K562 (cell line): ENCODE results near the gene NEURL1.

Source experiments
- EZH2 ChIP-seq: IDR thresholded peaks from 2 replicates; pipeline ENCODE4 v1.6.1; 2012; ENCODE audit warnings: low read depth, mild to moderate bottlenecking, inconsistent platforms, low read length, borderline replicate concordance
- HDAC1 ChIP-seq, 2 experiments: fragments of 450-650 bp; IDR thresholded peaks; 2 replicates each; pipeline ENCODE4 v1.6.1; 2016 to 2017; ENCODE audit warnings: inconsistent platforms in 1 of 2, mild to moderate bottlenecking in 1 of 2, moderate library complexity in 1 of 2
- NFATC3 ChIP-seq: fragments of 450-650 bp; IDR thresholded peaks from 2 replicates; pipeline ENCODE4 v1.6.1; 2017; ENCODE audit warnings: mild to moderate bottlenecking
- NR2C2 ChIP-seq, 2 experiments: fragments of 200-800 bp in 1 of 2; sonication (Bioruptor generic) in 1 of 2; sonication (generic) in 1 of 2; formaldehyde crosslinking in 1 of 2; IDR thresholded peaks; 2 replicates each; pipeline versions ENCODE4 v1.6.1 to v1.8.0; 2016 to 2022; ENCODE audit warnings: mild to moderate bottlenecking in 1 of 2, missing compliant biosample characterization in 1 of 2, missing genetic modification characterization in 1 of 2, missing genetic modification reagents in 1 of 2
- THRAP3 ChIP-seq: fragments of 450-650 bp; IDR thresholded peaks from 2 replicates; pipeline ENCODE4 v1.6.1; 2016; ENCODE audit warnings: mild to moderate bottlenecking, inconsistent platforms, borderline replicate concordance
- ZNF24 ChIP-seq: fragments of 450-650 bp; IDR thresholded peaks from 2 replicates; pipeline ENCODE4 v1.6.1; 2016
- ZNF311 ChIP-seq: fragments of 250-450 bp; sonication (Bioruptor Pico); IDR thresholded peaks from 2 replicates; pipeline ENCODE4 v1.4.0; 2020; ENCODE audit warnings: mild to moderate bottlenecking, moderate library complexity
- TF ChIP-seq, protein P1 (sequence below): sonication (generic); formaldehyde crosslinking; IDR thresholded peaks from 2 replicates; pipeline ENCODE4 v1.8.1; 2023; ENCODE audit warnings: mild to moderate bottlenecking, missing genetic modification reagents, moderate library complexity
- TF ChIP-seq, protein P2 (sequence below), 3 experiments: IDR thresholded peaks in 2 of 3; conservative IDR thresholded peaks in 1 of 3; 2 replicates each; pipeline ENCODE4 v1.5.1; 2011 to 2012; ENCODE audit warnings: low read length in 3 of 3, mild to moderate bottlenecking in 3 of 3, control low read depth in 2 of 3, improper control_type of control experiment in 1 of 3, inconsistent platforms in 1 of 3, low read depth in 1 of 3, mixed read lengths in 1 of 3, moderate library complexity in 1 of 3; ENCODE audit not compliant: insufficient read depth in 2 of 3
- TF ChIP-seq, protein P3 (sequence below): sonication (generic); formaldehyde crosslinking; IDR thresholded peaks from 2 replicates; pipeline ENCODE4 v1.5.0; 2020; ENCODE audit warnings: missing genetic modification reagents
- TF ChIP-seq, protein P4 (sequence below), 2 experiments: fragments of 450-650 bp in 1 of 2; sonication (generic) in 1 of 2; formaldehyde crosslinking in 1 of 2; IDR thresholded peaks; 2 replicates each; pipeline versions ENCODE4 v1.7.1 to v1.9.0; 2016 to 2022; ENCODE audit warnings: inconsistent platforms in 1 of 2, mild to moderate bottlenecking in 1 of 2, missing genetic modification reagents in 1 of 2
- TF ChIP-seq, protein P5 (sequence below): sonication (generic); formaldehyde crosslinking; IDR thresholded peaks from 2 replicates; pipeline ENCODE4 v1.8.0; 2023; ENCODE audit warnings: mild to moderate bottlenecking, missing genetic modification reagents
- TF ChIP-seq, protein P6 (sequence below): sonication (generic); formaldehyde crosslinking; IDR thresholded peaks from 2 replicates; pipeline ENCODE4 v1.8.1; 2023; ENCODE audit warnings: mild to moderate bottlenecking, missing genetic modification reagents

DNA sequence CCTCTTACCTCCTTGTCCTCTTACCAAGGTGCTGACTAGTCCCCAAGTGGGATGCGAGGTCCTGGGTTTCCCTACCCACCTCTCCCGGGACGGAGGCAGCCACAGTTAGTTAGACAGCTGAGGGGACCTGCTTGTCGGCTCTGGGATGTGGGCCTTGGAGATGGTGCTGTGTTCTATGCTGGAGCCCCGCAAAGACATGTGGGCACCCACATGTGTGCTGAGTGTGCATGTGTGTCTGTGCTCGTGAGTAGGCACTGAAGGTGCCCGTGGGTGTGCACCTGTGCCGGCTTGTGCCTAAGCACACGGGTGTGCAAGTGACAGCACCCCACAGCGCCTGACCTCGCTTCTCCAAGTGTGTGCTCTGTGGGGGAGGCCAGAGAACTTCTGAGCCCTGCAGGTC, 62.2 kb downstream of the NEURL1 start:
- TF ChIP-seq, protein P1, sequence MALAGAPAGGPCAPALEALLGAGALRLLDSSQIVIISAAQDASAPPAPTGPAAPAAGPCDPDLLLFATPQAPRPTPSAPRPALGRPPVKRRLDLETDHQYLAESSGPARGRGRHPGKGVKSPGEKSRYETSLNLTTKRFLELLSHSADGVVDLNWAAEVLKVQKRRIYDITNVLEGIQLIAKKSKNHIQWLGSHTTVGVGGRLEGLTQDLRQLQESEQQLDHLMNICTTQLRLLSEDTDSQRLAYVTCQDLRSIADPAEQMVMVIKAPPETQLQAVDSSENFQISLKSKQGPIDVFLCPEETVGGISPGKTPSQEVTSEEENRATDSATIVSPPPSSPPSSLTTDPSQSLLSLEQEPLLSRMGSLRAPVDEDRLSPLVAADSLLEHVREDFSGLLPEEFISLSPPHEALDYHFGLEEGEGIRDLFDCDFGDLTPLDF (CRISPR knock-in tag) = no peak
- TF ChIP-seq, protein P2, sequence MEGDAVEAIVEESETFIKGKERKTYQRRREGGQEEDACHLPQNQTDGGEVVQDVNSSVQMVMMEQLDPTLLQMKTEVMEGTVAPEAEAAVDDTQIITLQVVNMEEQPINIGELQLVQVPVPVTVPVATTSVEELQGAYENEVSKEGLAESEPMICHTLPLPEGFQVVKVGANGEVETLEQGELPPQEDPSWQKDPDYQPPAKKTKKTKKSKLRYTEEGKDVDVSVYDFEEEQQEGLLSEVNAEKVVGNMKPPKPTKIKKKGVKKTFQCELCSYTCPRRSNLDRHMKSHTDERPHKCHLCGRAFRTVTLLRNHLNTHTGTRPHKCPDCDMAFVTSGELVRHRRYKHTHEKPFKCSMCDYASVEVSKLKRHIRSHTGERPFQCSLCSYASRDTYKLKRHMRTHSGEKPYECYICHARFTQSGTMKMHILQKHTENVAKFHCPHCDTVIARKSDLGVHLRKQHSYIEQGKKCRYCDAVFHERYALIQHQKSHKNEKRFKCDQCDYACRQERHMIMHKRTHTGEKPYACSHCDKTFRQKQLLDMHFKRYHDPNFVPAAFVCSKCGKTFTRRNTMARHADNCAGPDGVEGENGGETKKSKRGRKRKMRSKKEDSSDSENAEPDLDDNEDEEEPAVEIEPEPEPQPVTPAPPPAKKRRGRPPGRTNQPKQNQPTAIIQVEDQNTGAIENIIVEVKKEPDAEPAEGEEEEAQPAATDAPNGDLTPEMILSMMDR (IDR thresholded peaks at IDR 0.05 in 2 of 3, conservative IDR thresholded peaks at IDR 0.05 in 1 of 3; ENCODE audit: insufficient read depth in 2 of 3, low read depth in 1 of 3, low read length in 3 of 3) = no peak
- TF ChIP-seq, protein P3, sequence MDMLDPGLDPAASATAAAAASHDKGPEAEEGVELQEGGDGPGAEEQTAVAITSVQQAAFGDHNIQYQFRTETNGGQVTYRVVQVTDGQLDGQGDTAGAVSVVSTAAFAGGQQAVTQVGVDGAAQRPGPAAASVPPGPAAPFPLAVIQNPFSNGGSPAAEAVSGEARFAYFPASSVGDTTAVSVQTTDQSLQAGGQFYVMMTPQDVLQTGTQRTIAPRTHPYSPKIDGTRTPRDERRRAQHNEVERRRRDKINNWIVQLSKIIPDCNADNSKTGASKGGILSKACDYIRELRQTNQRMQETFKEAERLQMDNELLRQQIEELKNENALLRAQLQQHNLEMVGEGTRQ = no peak
- TF ChIP-seq THRAP3 (no peak), NR2C2 (CRISPR knock-in tag; IDR thresholded peaks at IDR 0.05) (no peak), NR2C2 (tag; IDR thresholded peaks at IDR 0.05) (no peak), ZNF24 (no peak), EZH2 (no peak), NFATC3 (no peak), HDAC1 (IDR thresholded peaks at IDR 0.05) (no peak), ZNF311 (CRISPR knock-in tag) (no peak)
- TF ChIP-seq, protein P4, sequence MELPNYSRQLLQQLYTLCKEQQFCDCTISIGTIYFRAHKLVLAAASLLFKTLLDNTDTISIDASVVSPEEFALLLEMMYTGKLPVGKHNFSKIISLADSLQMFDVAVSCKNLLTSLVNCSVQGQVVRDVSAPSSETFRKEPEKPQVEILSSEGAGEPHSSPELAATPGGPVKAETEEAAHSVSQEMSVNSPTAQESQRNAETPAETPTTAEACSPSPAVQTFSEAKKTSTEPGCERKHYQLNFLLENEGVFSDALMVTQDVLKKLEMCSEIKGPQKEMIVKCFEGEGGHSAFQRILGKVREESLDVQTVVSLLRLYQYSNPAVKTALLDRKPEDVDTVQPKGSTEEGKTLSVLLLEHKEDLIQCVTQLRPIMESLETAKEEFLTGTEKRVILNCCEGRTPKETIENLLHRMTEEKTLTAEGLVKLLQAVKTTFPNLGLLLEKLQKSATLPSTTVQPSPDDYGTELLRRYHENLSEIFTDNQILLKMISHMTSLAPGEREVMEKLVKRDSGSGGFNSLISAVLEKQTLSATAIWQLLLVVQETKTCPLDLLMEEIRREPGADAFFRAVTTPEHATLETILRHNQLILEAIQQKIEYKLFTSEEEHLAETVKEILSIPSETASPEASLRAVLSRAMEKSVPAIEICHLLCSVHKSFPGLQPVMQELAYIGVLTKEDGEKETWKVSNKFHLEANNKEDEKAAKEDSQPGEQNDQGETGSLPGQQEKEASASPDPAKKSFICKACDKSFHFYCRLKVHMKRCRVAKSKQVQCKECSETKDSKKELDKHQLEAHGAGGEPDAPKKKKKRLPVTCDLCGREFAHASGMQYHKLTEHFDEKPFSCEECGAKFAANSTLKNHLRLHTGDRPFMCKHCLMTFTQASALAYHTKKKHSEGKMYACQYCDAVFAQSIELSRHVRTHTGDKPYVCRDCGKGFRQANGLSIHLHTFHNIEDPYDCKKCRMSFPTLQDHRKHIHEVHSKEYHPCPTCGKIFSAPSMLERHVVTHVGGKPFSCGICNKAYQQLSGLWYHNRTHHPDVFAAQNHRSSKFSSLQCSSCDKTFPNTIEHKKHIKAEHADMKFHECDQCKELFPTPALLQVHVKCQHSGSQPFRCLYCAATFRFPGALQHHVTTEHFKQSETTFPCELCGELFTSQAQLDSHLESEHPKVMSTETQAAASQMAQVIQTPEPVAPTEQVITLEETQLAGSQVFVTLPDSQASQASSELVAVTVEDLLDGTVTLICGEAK (IDR thresholded peaks at IDR 0.05) = no peak
- TF ChIP-seq, protein P4 (CRISPR knock-in tag; IDR thresholded peaks at IDR 0.05) = no peak
- TF ChIP-seq, protein P5, sequence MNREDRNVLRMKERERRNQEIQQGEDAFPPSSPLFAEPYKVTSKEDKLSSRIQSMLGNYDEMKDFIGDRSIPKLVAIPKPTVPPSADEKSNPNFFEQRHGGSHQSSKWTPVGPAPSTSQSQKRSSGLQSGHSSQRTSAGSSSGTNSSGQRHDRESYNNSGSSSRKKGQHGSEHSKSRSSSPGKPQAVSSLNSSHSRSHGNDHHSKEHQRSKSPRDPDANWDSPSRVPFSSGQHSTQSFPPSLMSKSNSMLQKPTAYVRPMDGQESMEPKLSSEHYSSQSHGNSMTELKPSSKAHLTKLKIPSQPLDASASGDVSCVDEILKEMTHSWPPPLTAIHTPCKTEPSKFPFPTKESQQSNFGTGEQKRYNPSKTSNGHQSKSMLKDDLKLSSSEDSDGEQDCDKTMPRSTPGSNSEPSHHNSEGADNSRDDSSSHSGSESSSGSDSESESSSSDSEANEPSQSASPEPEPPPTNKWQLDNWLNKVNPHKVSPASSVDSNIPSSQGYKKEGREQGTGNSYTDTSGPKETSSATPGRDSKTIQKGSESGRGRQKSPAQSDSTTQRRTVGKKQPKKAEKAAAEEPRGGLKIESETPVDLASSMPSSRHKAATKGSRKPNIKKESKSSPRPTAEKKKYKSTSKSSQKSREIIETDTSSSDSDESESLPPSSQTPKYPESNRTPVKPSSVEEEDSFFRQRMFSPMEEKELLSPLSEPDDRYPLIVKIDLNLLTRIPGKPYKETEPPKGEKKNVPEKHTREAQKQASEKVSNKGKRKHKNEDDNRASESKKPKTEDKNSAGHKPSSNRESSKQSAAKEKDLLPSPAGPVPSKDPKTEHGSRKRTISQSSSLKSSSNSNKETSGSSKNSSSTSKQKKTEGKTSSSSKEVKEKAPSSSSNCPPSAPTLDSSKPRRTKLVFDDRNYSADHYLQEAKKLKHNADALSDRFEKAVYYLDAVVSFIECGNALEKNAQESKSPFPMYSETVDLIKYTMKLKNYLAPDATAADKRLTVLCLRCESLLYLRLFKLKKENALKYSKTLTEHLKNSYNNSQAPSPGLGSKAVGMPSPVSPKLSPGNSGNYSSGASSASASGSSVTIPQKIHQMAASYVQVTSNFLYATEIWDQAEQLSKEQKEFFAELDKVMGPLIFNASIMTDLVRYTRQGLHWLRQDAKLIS (CRISPR knock-in tag) = no peak
- TF ChIP-seq, protein P6, sequence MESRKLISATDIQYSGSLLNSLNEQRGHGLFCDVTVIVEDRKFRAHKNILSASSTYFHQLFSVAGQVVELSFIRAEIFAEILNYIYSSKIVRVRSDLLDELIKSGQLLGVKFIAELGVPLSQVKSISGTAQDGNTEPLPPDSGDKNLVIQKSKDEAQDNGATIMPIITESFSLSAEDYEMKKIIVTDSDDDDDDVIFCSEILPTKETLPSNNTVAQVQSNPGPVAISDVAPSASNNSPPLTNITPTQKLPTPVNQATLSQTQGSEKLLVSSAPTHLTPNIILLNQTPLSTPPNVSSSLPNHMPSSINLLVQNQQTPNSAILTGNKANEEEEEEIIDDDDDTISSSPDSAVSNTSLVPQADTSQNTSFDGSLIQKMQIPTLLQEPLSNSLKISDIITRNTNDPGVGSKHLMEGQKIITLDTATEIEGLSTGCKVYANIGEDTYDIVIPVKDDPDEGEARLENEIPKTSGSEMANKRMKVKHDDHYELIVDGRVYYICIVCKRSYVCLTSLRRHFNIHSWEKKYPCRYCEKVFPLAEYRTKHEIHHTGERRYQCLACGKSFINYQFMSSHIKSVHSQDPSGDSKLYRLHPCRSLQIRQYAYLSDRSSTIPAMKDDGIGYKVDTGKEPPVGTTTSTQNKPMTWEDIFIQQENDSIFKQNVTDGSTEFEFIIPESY = no peak
